Cerebellar cortex (tissue), 1 donor: ENCODE results near the gene GPR143.

ENCODE experiments used
- DNase-seq: peaks from one replicate; pipeline ENCODE4 v3.0.0-alpha.2; 2015; ENCODE audit warnings: low spot score

The GPR143 gene

DNA sequence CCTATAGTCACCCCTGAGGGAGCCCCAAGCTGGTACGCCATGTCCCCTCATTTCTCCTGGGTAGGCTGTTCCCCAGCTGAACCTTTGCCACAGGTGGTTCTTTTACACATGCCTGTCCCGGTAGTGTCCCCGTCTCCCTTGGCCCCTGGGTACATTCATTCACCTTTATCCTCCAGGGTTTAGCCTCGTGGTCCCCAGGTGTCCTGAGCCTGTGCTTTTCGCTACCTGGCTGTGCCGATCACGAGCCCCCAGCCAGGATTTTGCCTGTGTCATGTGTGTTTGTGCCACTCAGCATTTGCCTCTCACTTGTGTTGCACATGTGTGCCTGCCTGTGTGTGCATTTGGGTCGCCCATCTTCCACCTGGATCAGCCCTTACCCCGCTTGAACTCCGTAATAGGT, 57.6 kb downstream of the GPR143 start:
- no peak for DNase-seq

DNA sequence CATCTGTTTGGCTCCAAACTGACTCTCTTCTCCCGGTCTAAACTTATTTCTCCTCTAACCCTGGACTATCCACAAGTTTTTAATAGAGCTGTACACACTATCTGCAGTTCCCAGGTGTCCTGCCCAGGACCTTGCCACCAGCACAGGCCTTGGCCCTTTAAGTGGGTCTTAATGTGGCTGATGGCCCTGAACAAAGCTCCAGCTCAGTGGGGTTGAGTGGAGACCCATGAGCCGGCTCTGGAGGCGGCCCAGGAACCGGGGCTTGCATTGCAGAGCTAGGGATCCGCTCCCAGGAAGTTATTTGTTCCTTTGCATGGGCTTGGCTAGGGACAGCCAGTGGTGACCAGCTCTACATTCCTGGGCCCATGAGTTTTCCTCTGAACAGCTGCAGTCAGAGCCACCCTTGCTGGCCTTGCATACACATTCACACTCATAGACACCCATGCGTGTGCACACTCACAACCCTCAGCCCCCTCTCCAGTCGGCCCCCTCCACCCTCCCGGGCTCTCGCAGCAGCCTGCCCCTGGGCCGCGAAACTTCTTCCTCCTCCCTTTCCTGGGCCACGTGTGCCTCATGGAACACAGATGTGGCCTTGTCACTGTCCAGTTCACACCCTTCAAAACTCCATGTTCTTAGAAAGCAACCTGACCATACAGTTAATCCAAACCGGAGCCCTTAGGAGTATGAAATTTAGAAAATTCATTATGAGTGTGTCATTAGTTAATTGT, 58.2 kb downstream of the GPR143 start:
- DNase-seq, result no peak

DNA sequence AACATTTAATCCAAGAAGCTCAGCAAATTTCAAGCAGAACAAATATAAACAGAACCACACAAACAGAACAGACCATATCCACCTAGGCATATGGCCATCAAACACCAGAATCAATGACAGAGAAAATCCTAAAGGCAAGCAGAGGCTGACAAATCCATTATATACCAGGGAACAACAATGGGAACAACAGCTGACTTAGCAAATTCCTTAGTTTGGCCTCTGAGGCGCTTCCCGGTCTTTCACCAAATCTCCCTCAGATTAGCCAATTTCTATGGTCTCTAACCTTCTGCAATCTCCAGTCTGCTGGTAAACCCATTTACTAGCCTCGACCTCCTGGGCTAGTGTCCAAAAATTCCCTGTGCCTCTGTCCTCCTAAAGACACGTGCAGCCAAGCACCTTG, 59.2 kb downstream of the GPR143 start:
- no peak for DNase-seq

DNA sequence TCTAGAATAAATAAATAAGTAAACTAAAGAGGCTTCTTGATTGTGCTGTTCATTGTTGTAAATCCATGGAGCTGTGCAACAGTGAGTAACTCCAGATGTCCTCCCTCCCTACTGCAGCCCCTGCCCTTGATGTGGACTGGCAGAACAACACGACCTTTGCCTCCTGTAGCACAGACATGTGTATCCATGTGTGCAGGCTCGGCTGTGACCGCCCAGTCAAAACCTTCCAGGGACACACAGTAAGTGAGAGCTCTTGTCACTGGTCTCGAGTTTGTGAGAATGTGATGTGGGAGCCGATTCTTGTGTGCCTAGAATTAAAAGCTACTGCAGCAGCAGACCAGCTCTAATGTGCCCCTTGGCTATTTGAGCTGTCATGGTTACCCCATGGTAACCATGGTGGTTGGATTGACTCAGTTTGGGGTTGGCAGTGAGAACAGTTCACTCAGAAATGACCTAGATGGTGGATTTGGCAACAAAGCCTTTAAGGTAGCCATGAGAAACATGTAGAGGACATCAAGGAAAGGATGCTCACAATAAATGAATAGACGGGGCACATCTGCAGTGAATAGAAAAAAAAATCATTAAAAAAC, 60.7 kb downstream of the GPR143 start:
- no peak for DNase-seq

DNA sequence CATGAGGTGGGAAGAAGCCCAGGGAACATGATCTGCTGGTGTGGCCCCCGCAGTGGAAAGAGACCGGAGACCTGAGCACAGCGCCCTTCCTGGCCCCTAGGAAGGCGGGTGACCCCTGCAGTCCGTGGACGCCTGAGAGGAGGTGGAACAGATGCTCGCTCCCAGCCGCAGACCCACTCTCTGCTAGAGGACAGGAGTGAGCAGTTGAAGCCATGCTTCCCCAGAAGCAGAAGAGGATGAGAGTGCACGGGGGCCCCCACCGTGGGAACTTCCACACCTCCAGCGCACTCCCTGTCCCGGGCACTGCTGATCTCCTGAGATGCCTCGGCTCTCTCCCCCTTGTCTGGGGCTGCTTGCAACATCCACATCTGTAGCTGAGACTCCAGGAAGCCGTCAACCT, 62.2 kb downstream of the GPR143 start:
- no peak for DNase-seq

DNA sequence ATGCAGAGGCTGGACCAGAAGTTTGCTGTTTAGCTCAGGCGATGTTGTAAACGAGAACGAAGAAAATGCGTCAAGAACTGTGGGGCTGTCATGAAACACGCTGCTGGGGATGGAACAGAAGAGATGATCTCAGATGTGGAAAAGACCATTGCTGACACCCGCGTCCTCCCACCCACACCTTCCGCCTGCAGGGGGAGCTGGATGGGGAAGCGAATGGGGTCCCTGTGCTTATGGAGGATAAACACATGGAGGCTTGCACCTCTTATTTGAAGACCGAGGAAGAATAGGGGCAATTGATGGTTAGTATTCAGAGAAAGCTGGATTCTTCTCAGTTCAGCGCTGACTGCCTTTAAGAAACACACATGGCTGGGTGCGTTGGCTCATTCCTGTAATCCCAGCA, 63.9 kb downstream of the GPR143 start:
- DNase-seq, result no peak

DNA sequence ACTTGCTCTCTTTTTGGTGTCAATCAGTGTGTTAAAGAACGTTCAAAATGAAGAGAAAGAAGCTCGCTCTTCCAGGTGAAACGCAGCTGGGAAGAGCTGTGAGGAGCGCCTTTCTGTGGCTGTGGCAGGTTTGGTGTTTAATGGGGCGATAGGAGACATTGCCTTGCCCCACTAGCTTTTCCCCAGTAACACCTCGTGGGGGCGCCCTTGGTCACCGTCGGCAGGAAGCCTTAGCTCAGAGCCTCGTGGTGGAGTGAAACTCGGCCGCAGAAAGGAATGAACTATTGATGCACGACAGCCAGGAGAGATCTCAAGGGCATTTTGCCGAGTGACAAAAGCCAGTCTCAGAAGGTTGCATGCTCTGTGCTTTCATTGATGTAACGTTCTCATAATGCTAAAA, 65.1 kb downstream of the GPR143 start:
- DNase-seq, result no peak

DNA sequence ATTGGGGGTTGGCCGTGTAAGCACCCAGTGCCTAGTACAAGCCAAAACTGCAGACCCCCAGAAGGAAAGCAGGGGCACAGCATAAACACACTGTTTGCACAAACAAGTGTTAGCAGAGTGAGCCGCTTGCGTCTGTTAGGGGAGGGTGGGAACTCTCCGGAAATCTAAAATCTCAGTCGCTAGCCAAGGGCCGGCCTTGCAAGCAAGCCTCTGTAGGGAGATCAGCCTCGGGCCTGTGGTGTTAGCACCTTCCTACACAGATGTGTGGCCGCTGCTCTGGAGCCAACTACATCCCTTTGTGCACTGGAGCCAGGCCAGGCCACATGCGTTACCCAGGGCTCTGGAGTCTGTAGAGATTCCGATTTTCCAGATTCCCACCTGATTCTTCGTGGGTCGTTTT, 67.1 kb downstream of the GPR143 start:
- DNase-seq, result no peak

DNA sequence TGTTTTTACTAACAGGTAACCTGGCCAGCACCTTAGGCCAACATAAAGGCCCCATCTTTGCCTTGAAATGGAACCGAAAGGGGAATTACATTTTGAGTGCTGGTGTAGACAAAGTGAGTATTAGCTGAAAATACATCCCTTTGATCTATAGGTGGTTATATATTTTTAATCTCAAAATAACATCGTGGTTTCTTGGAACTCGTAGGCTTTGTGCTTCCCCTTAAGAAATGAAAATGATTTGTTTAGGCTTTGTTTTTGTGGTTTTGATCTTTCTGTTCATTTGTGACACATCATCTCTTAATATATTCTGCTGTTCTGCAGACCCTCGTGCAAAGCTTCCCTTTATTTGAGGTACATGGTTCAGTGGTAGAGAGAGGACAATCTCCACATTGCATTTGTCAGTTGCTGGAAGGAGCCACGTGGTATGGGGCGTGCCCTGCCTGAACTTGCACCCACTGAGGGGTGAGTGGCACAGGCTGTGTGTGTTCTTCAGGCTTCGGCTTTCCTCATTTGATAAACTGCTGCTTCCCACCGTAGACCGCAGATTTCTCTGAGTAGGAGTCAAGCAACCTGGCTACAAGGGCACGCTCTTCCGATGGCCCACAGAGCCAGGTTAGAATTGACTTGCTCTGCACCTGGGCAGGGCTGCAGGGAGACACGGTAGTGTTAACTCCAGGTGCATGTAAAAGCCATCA, 72.2 kb downstream of the GPR143 start:
- DNase-seq, result no peak

DNA sequence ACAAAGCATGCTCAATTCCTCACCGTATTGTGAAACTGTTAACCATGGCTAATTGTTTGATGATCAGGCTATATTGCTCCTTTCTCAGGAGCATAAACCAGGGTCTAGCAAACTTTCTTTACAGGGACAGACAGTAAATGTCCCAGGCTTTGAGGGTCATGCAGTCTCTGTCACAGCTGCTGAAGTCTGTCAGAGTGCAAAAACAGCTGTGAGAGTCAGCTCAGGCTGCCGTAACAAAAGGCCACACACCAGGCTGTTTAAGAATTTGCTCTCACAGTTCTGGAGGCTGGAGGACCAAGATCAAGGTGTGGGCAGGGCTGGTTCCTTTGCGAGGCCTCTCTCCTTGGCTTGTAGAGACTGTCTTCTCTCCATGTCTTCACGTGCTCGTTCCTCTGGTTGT, 75.6 kb downstream of the GPR143 start:
- no peak for DNase-seq

DNA sequence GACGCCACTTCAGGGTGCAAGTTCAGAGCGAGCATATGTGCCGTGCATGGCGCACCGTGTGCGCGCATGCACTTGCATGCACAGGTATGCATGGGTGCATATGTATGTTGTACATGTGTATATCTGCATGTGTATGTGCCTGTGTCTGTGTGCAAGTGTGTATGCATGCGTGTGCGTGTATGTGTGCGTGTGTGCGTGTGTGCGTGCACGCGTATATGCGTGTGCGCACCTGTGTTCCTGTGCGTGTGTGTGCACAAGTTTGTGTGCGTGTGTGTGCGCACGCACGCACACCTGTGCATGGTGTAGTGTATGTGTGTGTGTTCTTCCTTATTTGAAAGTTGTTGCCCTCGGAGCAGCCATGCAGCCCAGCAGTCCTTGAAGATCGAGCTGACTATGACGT, 76.8 kb downstream of the GPR143 start:
- DNase-seq, result no peak

DNA sequence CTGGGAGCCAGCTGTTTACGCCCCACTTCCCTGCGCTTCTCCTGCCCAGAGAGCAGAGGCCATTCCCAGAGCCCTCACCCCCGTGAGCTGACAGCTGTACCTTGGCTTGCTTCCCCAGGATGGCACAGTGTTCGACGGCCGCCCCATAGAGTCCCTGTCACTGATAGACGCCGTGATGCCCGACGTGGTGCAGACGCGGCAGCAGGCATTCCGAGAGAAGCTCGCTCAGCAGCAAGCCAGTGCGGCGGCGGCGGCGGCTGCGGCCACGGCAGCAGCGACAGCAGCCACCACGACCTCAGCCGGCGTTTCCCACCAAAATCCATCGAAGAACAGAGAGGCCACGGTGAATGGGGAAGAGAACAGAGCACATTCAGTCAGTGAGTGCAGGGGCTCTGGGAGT, 77.7 kb downstream of the GPR143 start:
- no peak for DNase-seq

DNA sequence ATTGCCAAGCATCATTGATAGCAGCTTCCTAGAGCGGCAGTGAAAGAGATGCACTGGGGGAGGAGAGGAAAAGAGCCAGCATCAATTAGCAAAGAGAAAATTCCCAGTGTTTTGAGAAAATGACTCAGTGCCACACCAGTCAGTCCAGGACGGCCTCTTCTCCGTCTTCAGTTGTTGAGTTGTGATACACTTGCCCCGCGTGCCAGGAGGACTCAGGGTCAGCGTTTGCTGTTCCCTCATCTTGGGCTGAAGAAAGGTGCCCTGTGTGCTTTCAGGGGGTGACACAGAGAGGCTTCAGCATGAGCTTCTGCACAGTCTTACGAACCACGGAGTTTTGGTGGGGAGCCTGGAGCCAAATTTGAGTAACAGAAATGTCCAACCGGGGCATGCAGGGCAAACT, 82.3 kb downstream of the GPR143 start:
- DNase-seq, result no peak

DNA sequence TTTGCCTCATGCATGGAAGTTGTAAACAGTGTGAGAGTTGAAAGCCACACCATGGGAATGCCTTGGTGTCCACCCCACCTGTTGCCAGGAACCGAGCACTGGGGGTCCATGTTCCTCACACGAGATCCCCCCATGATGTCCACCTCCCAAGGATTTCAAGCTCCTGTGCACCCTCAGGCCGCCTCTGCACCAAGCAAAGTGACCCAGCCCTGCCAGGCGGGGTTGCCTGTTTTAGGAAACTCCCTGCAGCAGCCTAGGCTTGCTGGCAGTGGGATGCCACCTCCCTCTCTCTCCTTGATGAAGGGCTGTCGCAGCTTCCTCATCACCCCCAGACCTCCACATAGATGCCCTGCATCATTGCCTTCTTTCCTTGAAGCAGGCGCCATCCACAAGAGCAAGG, 82.8 kb downstream of the GPR143 start:
- no peak for DNase-seq

DNA sequence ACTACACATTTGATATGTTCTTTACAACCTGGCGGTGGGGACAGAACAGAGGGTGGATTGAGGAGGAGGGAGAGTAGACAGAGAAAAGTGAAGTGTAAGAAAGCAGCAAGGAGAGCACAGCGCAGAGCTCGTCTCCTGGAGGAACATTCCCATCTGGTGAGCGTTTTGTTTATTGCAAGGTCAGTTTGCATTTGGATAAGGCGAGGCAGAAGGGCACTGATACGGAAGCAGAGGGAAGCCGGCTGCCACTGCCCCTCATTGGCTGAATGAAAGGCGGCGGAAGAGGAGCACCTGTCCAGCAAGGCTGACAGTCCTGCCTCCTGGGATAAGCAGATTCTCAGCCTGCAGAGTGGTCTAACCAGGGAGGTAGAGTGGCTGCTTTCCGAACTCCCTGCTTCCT, 83.2 kb downstream of the GPR143 start:
- DNase-seq, result peak; percentile 53

DNA sequence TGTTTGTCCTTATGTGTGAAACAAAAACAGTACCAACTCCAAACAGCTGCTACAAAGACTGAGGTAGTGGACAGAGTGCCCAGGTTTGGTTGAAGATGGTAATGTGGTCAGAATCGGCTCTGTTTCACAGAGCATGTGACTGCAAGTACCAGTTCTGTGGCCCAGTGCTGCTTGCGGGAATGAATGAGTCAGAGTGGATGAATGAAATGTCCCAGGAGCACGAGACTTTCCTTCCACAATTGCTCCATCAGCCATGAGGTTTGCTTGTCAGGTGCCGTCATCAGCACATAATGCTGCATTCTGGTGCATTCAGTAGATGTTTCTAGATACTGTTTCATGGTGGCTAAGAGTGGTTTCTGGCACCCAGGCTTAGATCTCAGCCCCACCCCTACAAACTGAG, 84.2 kb downstream of the GPR143 start:
- DNase-seq, result no peak

DNA sequence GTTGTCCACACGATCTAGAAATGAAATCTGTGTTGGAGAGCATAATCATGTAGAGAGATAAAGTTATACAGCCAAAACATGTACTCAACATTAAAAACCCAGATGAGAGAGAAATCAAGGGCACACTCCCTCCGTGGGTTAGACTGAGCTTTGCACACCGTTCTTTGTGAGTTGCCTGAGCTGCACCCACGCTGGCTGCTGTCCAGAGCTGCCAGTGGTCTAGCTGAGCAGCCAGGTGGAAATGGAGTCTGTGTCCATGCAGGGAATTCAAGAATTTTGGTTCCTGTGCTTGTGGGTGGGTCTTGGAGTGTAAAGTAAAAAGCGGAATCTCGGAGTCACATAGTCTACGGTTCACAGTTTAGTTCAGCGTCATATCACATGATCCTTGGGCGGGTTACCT, 84.6 kb downstream of the GPR143 start:
- no peak for DNase-seq

DNA sequence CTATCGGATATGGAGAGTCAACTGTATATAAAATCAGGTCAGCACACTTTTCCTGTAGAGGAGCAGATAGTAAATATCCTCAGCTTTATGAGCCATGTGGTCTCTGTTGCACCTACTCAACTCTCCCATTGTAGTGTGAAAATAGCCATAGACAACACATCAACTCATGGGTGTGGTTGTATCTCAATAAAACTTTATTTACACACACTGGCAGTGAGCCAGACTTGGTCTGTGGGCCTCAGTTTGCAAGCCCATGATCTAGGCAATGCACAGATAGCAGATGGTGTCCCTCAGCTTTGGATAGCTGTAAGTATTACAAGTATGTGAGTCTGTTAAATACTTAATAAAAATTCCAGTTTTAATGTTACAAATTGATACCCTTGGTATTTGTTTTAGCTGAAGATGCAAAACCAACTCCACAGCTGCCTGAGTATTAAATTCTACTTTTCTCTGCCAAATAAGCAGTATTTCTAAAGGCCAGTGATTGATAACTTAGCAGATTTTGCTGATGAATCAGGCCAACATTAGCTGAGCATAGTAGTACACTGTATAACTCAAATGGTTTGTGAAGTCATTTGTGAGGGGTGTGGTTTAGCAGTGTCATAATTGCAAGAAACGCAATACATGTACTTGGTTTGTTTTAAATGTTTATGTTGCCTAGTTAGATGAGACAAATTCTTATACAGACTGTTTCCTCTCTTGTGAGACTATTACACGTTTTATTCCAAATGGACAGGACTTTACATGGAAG, 87.3 kb downstream of the GPR143 start:
- no peak for DNase-seq

DNA sequence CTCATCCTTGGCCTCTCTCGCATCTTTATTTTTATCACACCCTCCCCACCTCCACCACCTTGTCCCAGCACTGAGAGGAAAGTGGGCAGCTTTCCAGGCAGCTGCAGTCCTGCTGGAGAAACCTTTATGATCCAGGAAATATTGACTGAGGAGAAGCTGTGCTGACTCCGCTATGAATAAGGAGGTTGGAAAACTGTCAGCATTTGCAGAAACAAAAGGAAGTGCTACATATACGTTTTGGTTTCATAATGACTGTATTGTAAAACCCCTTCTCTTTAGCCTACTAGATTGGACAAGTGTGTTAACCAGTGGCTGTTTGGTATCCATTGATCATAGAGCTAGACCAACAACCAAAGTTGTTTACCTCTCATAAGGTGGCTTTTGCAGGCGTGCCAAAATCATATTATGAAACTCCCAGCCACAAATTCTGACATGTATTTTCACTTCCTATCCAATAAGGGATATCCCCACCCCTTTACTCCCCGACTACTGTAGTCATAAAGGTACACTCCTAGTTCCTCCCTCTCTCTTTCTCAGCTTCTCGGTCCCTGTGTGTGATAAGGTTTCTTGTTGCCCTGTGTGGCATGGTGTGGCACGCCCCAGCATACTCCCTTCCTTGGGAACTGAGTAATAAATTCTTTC, 88.4 kb downstream of the GPR143 start:
- no peak for DNase-seq

DNA sequence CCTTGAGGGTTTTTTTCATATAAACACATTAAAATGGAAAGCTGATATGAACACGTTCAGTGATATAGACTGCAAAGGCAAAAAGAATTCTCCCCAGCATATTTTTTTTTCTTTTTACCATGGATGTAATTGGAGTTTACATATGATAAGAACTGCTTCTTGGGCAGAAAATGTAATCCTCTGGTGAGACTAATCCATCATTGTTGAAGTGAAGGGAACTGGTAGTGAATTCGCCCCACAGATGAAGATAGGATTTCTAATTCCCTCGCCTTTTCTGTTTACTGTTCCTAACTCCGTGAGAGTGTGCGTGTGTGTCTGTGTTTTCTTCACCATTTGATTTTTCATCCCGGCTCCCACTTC, 88.9 kb downstream of the GPR143 start:
- no peak for DNase-seq

DNA sequence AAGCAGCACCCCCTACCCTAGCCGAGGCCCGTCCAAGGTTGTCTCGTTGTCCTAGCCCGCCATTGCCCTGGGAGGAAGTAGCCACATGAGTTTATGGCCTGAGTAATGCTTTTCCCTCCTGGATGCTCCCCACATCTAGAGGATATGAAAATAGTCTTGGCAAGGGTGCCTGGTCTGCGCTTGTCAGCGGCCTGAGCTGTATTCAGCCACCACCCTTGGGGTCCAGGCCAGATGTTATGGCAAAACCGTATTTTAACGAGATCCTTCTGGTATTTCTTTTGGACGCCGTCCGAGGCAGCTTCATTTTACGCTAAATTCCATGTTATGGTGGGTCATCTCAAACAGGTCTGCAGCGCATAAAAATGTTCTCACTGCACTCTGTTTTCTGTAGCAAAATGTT, 89.3 kb downstream of the GPR143 start:
- DNase-seq, result no peak
